Measurements from ENCODE around the gene GNPDA1.

GNPDA1 gene

GRCh38 chr5:141995656-141996055, 17.2 kb downstream of the GNPDA1 start:
- DNase-seq (ENCODE audit: insufficient read length, low spot score) (no peak), FAIRE-seq (no peak)

DNA sequence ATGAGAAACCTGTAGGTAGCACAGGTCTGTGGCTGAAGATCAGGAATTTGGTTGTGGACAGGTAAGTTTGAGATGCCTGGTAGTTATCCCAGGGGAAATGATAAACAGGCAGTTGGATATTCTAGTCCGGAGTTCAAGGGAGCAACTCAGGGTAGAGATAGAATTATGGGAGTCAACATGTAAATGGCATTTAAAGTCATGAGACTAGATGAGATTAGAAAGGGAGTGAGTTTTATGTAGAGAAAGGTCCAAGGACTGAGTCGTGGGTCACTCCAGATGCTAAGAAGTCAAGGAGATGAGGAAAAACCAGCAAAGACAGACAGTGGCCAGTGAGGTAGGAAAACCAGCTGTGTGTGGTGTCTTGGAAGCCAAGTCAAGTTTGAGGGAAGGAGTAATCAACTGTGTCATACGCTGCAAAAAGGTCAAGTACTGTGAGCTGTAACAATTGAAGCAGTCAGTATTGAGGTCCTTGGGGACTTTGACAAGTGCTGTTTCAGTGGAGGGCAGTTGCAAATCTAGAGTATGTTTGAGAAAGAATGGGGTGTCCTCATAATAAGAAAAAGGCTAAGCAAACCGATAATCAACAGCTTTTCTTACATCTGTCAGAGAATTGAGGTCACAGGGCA, 18.2 kb downstream of the GNPDA1 start:
- DNase-seq (ENCODE audit: insufficient read length, low spot score) = no peak

DNA sequence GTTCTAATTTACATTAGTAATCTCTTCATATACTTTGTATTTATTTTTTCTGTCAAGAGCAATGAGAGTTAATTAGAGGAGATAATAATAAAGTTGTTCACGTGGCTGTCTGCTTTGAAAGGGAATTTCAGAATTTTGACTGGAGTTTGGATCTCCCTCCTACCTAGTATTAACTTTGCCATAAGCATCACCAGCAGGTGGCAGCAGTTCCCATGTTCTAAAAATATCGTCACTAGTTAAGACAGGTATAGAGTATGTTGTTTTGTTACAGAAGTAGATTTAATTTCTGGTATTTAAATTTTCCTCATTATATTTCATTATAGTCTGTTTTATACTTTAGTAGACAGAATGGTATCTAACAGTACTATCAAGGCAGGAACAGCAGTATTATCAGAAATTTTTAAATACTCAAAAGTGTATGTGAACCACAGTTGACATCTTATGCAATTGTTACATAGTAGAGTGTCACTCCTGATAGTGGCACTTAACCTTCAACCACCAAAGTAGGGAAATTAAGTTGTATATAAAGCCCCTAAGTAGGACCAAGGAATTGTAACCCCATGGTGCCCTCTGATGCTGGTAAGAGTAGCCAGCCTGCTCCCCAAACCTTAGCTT, 20.4 kb downstream of the GNPDA1 start:
- DNase-seq (ENCODE audit: insufficient read length, low spot score) = no peak
- peak; percentile 75 for FAIRE-seq

More for the DNA sequence above, 18.2 kb downstream of the GNPDA1 start:
- FAIRE-seq = no peak

DNA sequence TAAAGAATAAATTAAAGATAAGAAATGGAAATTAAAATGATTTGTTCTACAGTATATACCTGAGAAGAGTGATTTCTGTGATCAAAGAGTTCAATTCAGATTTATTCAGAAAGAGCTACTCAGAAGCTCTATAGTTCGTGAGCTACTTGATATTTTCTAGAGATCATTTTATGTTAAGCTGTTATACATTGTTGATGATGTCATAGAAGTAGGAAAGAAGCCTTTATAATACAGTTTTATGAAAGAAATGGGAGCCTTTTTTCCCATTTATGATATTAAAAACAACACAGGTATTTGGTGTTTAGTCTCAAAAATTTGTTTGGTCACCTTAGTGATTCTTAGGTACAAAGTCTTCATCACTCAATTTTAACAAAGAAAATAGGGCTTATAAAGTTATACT, 23.1 kb downstream of the GNPDA1 start:
- DNase-seq (ENCODE audit: insufficient read length, low spot score) = no peak
- FAIRE-seq = no peak

DNA sequence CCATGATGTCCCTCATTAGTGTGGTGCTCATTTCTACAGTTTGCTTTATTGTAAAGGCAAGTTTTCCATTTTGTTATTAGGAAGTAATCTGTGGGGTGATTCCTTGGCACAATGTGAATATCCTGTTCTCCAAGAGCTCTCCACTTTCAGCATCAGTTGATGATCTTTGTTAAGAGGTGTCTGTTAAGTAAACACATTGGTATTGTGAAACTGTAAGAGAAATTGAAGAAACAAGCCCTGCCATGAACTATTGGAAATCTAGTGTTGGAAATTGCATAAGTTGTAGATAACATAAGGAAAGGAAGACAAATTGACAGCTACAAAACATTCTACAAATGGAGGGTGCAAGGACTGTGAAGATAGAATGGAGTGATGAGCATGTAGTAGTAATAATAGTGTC, 26.8 kb downstream of the GNPDA1 start:
- FAIRE-seq (no peak), DNase-seq (ENCODE audit: insufficient read length, low spot score) (no peak)

DNA sequence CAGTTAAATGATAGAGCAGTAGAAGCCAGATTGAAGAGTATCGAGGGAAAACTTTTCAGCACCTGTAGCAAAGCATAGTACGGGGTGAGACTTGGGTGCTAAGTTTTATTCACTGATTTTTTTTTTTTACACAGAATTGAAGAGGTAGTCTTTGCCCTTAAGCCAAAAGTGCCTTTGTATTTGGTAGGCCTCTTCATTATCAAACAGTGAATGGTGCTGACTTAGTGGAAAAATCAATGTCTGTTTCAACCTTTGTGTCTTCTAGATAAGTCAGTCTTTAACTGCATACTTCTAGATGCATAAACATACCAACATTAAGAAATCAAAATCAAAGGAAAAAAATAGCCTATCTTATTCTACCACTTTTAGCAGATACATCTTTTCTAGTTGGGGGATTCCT, 30.2 kb downstream of the GNPDA1 start:
- no peak for FAIRE-seq
- no peak for DNase-seq (ENCODE audit: insufficient read length, low spot score)

DNA sequence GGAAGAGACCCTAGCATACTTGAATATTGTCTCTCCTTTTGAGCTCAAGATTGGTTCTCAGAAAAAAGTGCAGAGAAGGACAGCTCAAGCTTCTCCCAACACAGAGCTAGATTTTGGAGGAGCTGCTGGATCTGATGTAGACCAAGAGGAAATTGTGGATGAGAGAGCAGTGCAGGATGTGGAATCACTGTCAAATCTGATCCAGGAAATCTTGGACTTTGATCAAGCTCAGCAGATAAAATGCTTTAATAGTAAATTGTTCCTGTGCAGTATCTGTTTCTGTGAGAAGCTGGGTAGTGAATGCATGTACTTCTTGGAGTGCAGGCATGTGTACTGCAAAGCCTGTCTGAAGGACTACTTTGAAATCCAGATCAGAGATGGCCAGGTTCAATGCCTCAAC, 34.4 kb downstream of the GNPDA1 start:
- DNase-seq (ENCODE audit: insufficient read length, low spot score) (no peak), FAIRE-seq (no peak)

GRCh38 chr5:141976176-141976575, 36.7 kb downstream of the GNPDA1 start:
- DNase-seq (ENCODE audit: insufficient read length, low spot score) (no peak), FAIRE-seq (no peak)

DNA sequence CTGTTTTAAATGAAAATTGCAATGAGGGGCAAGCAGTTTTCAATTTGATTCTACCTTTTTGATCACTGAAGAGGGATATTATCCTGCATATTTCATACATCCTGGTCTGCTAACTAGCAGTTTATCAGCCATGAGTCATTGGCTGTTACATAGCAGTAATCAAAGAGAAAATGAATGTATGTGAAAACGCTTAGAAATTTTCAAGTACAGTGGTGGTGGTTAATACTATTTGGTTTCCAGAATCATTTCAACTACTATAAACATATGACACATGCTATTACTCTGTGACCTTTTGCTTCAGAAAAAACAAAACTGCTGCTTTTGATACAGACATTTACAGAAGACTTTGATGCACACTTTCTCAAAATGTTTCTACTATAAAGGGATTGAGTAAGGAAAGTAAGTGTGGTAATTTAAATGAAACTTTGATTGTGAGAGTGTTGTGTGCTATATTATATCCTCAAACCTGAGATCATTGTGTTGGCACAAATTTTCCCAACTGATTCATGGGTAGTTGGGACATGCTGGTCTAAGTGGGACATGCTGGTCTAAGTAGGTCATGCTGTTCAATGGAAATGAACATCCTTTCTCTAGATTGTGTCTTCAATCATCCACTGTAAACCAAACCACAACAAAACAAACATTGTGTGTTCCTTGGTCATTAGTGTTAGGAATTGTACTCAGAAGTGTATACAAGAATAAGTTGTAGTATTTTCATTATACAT, 38.8 kb downstream of the GNPDA1 start:
- no peak for DNase-seq (ENCODE audit: insufficient read length, low spot score)
- FAIRE-seq = no peak

DNA sequence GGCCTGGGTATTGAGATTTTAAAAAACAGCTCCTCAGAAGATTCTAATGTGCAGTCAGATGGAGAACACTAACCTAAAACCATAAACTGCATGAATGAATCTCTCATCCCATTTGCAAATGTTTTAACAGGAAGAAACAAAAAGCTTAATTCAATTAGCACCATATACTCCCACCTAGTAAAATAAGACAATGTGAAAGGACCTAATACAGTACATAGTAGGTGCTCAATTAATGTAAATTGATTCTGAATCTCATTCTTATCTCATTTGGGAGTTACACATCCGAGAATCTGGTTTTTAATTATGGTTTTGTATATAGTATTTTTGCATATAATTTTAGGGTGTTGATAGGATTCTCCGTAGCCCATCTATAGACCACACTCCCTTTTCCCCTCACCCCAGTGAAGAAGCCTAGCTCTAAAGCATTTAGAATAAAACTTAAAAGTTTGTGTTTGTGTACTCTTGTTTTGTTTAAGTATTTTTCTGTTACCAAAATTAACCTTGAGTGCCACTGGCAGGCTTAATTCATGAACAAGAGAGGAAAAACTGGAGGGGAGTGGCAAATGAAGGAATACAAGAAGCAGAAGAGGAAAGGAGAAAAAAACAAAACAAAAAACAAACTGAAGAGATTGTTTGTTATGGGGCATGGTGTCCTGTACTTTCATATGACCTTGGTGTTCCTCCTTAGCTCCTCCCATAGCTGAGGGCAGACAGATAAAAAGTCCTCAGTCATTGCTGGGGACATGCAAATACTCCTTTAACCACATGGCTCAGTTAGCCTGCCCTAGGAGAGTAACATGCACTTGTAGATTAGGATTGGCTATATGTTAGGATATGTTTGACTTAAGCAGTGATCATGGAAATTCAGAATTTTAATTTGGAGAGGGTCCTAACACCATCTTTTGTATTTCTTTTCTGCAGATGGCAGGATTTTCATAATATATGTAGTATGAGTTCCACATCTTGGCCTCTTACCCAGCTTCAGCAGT, 42.8 kb downstream of the GNPDA1 start:
- DNase-seq (ENCODE audit: insufficient read length, low spot score) (peak; percentile 61), FAIRE-seq (peak; percentile 99)

- DNase-seq (ENCODE audit: insufficient read length, low spot score) = peak; percentile 78
Observed at GRCh38 chr5:141968914-141969608, 43.8 kb downstream of the GNPDA1 start, which contains the start of gene RNF14. Gene RNF14, plus strand, starts transcription at chr5:141969105. Its CDS starts 4,484 bp downstream, at chr5:141973589.

GRCh38 chr5:141966963-141967333, 45.9 kb downstream of the GNPDA1 start:
- DNase-seq (ENCODE audit: insufficient read length, low spot score) = no peak

More at GRCh38 chr5:141968914-141969608, 43.8 kb downstream of the GNPDA1 start, which contains the start of gene RNF14:
- FAIRE-seq = peak; percentile 82

DNA sequence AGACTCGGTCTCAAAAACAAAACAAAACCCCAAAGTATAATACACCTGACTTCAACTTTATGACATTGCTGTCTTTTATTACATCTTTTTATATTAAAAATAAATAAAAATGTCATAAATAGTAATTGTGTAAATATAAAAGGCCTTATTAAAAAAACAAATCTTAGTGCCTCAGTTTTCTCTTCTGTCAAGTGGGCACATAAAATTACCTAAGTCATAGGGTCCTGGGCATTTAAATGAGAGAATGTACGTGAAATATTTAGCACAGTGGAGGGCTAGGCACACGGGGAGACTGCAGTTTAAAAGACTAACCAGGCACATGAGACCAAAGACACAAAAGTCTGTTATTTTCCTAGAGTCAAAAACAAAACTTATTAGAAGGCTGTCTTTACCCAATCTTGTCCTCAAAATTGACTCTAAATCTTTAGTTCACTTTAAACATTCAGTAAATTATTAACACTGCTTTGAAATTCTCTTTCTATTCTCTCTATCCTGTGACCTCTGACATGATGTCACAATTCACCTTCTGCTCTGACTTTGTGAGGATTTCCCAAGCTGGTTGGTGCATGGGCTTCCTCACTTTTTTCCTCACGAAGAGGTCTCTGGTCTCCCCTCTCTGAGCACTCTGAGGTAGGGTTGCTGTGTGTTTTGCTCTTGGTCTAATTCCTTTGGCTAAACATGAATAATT, 46.4 kb downstream of the GNPDA1 start:
- DNase-seq (ENCODE audit: insufficient read length, low spot score) (no peak), FAIRE-seq (no peak)

More at GRCh38 chr5:141966963-141967333, 45.9 kb downstream of the GNPDA1 start:
- FAIRE-seq = peak; percentile 70

GRCh38 chr5:141965071-141965470, 47.8 kb downstream of the GNPDA1 start:
- no peak for FAIRE-seq

DNA sequence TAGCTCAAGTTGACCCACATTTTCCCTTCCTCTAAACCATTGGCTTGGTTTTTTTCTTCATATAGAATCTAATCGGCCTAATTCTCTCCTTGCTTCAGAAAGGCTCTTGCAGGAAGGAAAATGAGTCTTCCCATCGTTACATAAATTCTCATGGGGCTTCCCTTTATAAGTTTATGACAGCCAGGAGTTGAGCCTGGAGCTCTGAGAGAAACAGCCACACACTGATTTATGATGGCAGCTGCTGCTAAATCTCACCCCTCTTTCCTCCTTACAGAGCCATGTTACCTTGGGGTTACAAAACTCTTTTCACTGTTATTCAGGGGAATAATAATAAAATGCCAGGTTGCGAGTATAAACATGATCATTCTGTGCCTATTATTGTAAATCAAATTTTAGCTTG, 49.1 kb downstream of the GNPDA1 start:
- no peak for FAIRE-seq
- DNase-seq (ENCODE audit: insufficient read length, low spot score) = no peak

More at GRCh38 chr5:141965071-141965470, 47.8 kb downstream of the GNPDA1 start:
- DNase-seq (ENCODE audit: insufficient read length, low spot score) = no peak

DNA sequence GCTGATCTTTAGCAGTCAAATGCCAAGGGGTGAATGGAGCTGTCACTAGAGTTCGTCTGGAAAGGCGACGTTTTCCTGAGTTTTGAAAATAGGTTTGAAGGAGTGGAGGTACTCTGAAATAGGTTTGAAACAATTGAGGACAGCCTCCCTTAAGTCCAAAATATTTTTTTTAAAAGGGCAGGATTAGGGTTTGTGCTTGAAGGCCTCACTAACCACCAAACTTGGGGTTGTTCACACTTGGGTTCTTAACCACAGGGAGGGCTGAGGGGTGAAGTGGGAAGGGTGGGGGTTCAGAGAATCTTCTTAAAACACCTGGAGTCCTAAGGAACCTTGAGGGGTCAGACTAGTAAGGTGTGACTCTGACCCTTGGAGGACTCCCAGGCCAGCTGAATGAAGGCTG, 51.4 kb downstream of the GNPDA1 start:
- DNase-seq (ENCODE audit: insufficient read length, low spot score) (no peak), FAIRE-seq (no peak)

GRCh38 chr5:141960449-141961323, 52.1 kb downstream of the GNPDA1 start:
- peak; percentile 98 for FAIRE-seq
- DNase-seq (ENCODE audit: insufficient read length, low spot score) = peak; percentile 72

GRCh38 chr5:141960018-141960417, 52.8 kb downstream of the GNPDA1 start:
- DNase-seq (ENCODE audit: insufficient read length, low spot score) = no peak
- FAIRE-seq = no peak

Measured in GM19239 (cell line).